Aorta (tissue), 5 donors: ENCODE data around the gene TMEM248. TPM values are rescaled to one million over a fixed set of nuclear protein-coding genes. Genes with fewer than 3 reads are reported as not detected.
"Not testable (repeated sequence)": the region's sequence is repeated elsewhere in the genome, so short reads cannot be mapped to it uniquely, and the experiment has no call there.

Experiments used
- ATAC-seq: fragments of 200-7000 bp; cut with Tn5 transposase; one replicate; pipeline ENCODE4 v1.9.1; 2022; ENCODE audit warnings: moderate library complexity; ENCODE audit not compliant: low FRiP score
- DNase-seq, 2 donors: peaks; one replicate each; pipeline ENCODE4 v3.0.0-alpha.2; 2020
- H3K27ac ChIP-seq, 2 donors: one replicate each; pipeline ENCODE4 v1.5.1; 2013; ENCODE audit warnings: low read length in 2 of 2, mild to moderate bottlenecking in 2 of 2, moderate library complexity in 2 of 2, control low read depth in 1 of 2, inconsistent platforms in 1 of 2, low read depth in 1 of 2
- H3K27me3 ChIP-seq, 2 donors: one replicate each; pipeline ENCODE4 v1.6.1; 2013; ENCODE audit warnings: control low read depth in 1 of 2, low read length in 1 of 2, mild to moderate bottlenecking in 1 of 2, moderate library complexity in 1 of 2; ENCODE audit not compliant: insufficient read depth in 2 of 2, control insufficient read depth in 1 of 2
- H3K36me3 ChIP-seq, 2 donors: one replicate each; pipeline ENCODE4 v1.6.1; 2013; ENCODE audit warnings: control low read depth in 1 of 2, low read length in 1 of 2, mild to moderate bottlenecking in 1 of 2; ENCODE audit not compliant: insufficient read depth in 2 of 2, control insufficient read depth in 1 of 2
- H3K4me1 ChIP-seq, 2 donors: one replicate each; pipeline ENCODE4 v1.6.1; 2013; ENCODE audit warnings: low read length in 2 of 2, control low read depth in 1 of 2, mild to moderate bottlenecking in 1 of 2, moderate library complexity in 1 of 2; ENCODE audit not compliant: insufficient read depth in 2 of 2, control insufficient read depth in 1 of 2
- H3K4me3 ChIP-seq, 2 donors: one replicate each; pipeline ENCODE4 v1.5.1; 2013; ENCODE audit warnings: low read length in 2 of 2, control low read depth in 1 of 2, mild to moderate bottlenecking in 1 of 2
- H3K9me3 ChIP-seq: one replicate; pipeline ENCODE4 v1.6.1; 2013; ENCODE audit warnings: mild to moderate bottlenecking, low read length; ENCODE audit not compliant: control insufficient read depth
- WGBS, 2 donors: extraction: QIAGEN DNeasy Blood & Tissue Kit; methylation state at CpG; one replicate each; pipeline ENCODE4 v1.1.7; 2013; 5-methylcytosine and 5-hydroxymethylcytosine counted together
- intact Hi-C, 2 donors: fragments of 100-400 bp; cut with DNase I; formaldehyde crosslinking; loops; one replicate each; pipeline versions ENCODE4 v1.14.2 to v1.15.0; 2022
- polyA plus RNA-seq, 2 donors: library from polyadenylated mRNA; stranded (reverse); fragments of 200-250 nt; gene quantifications; one replicate each; pipeline ENCODE4 v1.2.3, GENCODE V29; 2013
- total RNA-seq, 2 donors: library from RNA; stranded (reverse); fragmentation: NEBNext Ultra II Directional; extraction: Animal tissue kit (Norgen Biotek cat#: 25700); gene quantifications; one replicate each; pipeline ENCODE4 v1.2.1, GENCODE V29; 2021
- donor health status: healthy with polysubstance abuse.
- donor health status: Bipolar disorder and iron deficiency.
- donor health status: DM: no; HTN: no; CAD: no.
- donor health status: DM: no; HTN: no; CAD: no.
- donor health status: DM: yes; HTN: yes; CAD: no.

TMEM248 gene
- total and polyA plus RNA-seq, 4 donors, result 24.2 to 101 (median 63.3) TPM

DNA sequence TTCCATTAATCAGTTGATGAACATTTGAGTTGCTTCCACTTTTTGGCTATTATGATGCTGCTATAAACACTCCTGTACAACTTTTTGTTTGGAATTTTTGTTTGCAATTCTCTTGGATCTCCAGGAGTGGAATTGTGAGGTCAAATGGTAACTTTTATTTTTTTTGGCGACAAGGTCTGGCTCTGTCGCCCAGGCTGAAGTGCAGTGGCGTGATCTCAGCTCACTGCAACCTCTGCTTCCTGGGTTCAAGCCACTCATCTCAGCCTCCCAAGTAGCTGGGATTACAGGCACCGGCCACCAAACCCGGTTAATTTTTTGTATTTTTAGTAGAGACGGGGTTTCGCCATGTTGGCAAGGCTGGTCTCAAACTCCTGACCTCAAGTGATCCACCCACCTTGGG is 3.1 kb upstream of the TMEM248 start:
- intact Hi-C loops, ATAC-seq, H3K9me3 ChIP-seq, H3K36me3 ChIP-seq, DNase-seq, H3K4me1 ChIP-seq, H3K27me3 ChIP-seq, H3K27ac ChIP-seq, H3K4me3 ChIP-seq: not testable (repeated sequence)
- WGBS, 2 donors, result 56 to 62% methylated on average over 7 of the region's 7 CpGs

DNA sequence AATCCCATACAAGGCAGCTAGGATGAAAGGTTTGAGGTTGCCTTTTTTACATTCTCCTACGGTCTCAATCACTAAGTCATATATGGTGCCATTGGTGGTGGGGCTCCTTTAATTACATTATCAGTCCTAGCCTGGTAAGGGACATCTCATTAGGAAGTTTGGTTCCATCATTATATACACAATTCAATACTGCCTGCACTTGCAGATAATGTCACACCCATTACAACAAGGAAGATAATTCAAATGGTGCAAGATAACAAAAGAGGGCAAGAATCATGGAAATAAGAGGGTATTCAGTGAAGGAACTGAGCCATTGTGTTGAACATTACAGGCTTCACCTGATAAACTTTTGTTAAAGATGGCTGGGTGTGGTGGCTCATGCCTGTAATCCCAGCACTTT is 1.7 kb upstream of the TMEM248 start:
- Histone ChIP-seq H3K4me1 (peaks cover 0 to 14% of the 10 kb centered on the region in 2 donors), H3K4me3 (no peak overlapping the region), H3K36me3 (no peaks in the 10 kb centered on the region), H3K27me3 (no peaks in the 10 kb centered on the region), H3K27ac (no peak overlapping the region), H3K9me3 (no peaks in the 10 kb centered on the region)
- ATAC-seq (no peak), DNase-seq (no peak)
- intact Hi-C loops, result no loop called here
- 95 to 96% methylated on average over 1 of the region's 1 CpG for WGBS, 2 donors

DNA sequence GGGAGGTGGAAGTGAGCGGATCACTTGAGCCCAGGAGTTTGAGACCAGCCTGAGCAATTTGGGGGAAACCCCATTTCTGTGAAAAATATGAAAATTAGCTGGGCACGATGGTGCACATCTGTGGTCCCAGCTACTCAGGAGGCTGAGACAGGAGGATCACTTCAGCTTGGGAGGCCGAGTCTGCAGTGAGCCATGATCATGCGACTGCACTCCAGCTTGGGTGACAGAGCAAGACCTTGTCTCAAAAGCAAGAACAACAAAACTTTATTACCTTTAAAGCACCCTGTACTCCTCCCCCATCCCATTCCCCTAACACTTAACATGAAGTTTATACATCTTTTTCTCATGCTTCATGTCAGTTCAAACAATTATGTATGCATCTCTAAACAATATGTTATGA is 1.3 kb upstream of the TMEM248 start:
- H3K27me3 ChIP-seq, result no peaks in the 10 kb centered on the region
- ATAC-seq (no peak), DNase-seq (no peak)
- intact Hi-C loops, result no loop called here
- no peak overlapping the region for H3K27ac ChIP-seq
- no peak overlapping the region for H3K4me3 ChIP-seq
- WGBS, 2 donors, result 96 to 97% methylated on average over 4 of the region's 4 CpGs
- no peaks in the 10 kb centered on the region for H3K9me3 ChIP-seq
- H3K4me1 ChIP-seq, result peaks cover 0 to 14% of the 10 kb centered on the region in 2 donors
- H3K36me3 ChIP-seq, result no peaks in the 10 kb centered on the region

DNA sequence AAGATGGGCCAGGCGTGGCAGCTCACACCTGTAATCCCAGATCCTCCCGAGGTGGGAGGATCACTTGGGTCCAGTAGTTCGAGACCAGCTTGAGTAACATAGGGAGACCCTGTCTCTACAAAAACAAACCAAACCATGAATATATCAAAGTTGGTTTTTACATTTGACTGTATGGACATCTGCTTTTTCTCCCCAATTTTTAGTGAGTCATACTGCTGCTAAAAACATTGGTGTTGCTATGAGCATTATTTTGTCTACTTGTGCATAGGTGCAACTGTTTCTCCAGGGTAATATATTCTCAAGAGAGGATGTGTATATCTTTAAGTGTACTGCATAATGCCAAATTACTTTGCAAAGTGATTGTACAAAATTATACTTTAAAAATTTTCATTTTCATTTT is 769 bp upstream of the TMEM248 start:
- Histone ChIP-seq H3K36me3 (no peaks in the 10 kb centered on the region), H3K4me1 (peaks cover 0 to 18% of the 10 kb centered on the region in 2 donors), H3K27ac (no peak overlapping the region), H3K27me3 (no peaks in the 10 kb centered on the region), H3K9me3 (no peaks in the 10 kb centered on the region), H3K4me3 (peak overlapping the region in 1 of 2 donors; percentile 94)
- 81 to 82% methylated on average over 3 of the region's 3 CpGs for WGBS, 2 donors
- intact Hi-C loops, result no loop called here
- ATAC-seq (no peak), DNase-seq (no peak)

DNA sequence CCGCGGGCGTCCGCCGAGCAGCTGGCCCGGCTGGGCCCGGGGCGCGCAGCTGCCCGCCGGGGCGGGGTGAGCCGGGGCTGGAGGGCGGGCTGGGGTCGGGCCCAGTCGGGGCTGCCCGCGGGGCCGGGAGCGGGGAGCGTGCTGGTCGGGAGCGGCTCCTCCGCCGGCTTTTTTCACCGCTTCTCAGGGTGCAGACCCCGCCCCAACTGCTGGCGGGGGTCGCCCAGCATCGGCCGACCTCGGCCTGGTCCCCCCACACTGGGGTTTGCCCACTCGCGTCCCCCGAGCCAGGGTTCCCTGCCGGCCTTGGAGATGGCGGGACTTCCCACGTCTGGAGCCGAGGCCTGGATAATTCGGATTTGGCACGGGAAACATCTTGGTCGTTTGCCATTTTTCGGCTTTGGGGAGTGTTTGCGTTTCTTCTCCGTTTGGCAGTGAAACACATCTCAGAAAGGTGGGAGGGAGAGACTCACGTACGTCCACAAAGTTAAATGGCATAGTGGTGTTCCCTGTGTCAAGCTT is 432 bp downstream of the TMEM248 start:
- intact Hi-C loops, result no loop called here
- Histone ChIP-seq H3K9me3 (no peaks in the 10 kb centered on the region), H3K4me3 (peak overlapping the region; percentile 89 to 94), H3K4me1 (peaks cover 0 to 21% of the 10 kb centered on the region in 2 donors), H3K27me3 (no peaks in the 10 kb centered on the region), H3K27ac (peak overlapping the region in 1 of 2 donors; percentile 64), H3K36me3 (no peaks in the 10 kb centered on the region)
- DNase-seq (peak; percentile 59 to 78), ATAC-seq (peak; percentile 11)
- 0 to 1% methylated on average over 20 to 47 of the region's 47 CpGs for WGBS, 2 donors

DNA sequence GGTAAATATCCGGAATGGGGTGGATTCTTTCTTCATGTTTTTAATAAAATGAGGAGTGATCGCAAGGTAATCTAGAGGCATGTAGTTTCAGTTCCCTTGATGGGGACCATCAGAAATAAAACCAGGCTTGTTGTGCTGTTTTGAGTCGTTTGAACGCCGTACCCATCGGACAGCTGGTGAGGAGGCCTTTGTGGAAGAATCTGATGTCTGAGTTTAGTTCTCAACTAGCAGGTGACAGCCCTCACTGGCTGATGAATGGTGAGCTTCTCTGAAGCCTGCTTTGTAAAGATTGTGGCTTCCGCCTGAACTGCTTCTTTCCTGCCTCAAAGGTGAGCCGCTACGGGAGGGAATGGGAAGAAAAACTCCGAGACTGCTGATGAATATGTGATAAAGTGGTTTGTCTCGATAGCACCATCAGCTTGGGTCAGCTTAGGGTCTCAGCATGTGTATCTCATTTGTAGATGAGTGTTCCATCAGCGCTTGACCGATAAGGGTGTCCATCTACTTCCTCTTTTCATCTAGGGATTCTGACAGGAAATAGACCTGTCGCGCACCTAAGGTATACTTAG is 977 bp downstream of the TMEM248 start:
- Histone ChIP-seq H3K4me1 (peaks cover 0 to 21% of the 10 kb centered on the region in 2 donors), H3K4me3 (peak overlapping the region; percentile 89 to 94), H3K36me3 (no peaks in the 10 kb centered on the region), H3K27ac (peak overlapping the region in 1 of 2 donors; percentile 14), H3K9me3 (no peaks in the 10 kb centered on the region), H3K27me3 (no peaks in the 10 kb centered on the region)
- intact Hi-C loops, result no loop called here
- 16 to 18% methylated on average over 15 of the region's 15 CpGs for WGBS, 2 donors
- DNase-seq, result no peak
- no peak for ATAC-seq

DNA sequence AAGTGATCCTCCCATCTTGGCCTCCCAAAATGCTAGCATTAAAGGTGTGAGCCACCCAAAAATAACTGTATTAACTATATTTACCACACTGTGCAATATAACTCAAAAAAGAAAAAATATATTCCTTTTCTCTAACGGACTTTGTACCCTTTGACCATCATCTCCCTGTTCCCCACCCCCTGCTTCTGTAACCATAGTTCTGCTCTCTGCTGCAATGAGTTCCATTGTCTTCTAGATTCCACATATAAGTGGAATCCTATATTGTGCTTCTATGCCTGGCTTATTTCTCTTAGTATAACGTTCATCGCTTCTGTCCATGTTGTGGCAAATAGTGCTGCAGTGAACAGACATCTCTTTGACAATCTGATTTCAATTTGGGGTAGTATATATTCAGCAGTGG is 4.2 kb downstream of the TMEM248 start:
- no peaks in the 10 kb centered on the region for H3K27me3 ChIP-seq
- 84 to 87% methylated on average over 3 of the region's 3 CpGs for WGBS, 2 donors
- no peak overlapping the region for H3K4me3 ChIP-seq
- intact Hi-C loops, result no loop called here
- ATAC-seq (no peak), DNase-seq (no peak)
- no peak overlapping the region for H3K27ac ChIP-seq
- H3K36me3 ChIP-seq, result no peaks in the 10 kb centered on the region
- peaks cover 0 to 19% of the 10 kb centered on the region in 2 donors for H3K4me1 ChIP-seq
- no peaks in the 10 kb centered on the region for H3K9me3 ChIP-seq

DNA sequence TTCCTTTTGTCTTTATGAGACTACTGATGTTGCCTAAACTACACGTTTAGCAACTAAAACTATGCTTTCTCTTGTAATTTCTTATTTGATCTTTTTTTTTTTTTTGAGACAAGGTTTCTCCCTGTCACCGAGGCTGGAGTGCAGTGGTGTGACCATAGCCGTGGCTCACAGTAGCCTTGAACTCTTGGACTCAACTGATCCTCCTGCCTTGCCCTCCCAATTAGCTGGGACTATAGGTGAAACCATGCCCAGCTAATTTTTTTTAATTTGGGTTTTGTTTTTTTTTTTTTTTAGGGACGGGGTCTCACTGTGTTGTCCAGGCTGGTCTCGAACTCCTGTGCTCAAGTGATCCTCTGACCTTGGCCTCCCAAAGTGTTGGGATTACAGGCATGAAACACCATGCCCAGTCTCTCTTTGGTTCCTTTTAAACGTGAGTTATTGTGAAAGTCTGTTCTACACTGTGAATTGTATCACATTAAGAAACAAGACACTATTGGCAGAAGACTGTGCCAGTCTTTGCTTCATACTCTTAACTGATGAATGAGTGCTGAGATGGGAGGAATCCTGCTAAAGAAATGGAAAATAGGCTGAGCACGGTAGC is 6.4 kb downstream of the TMEM248 start:
- ATAC-seq (no peak), DNase-seq (no peak)
- 63 to 69% methylated on average over 7 of the region's 7 CpGs for WGBS, 2 donors

DNA sequence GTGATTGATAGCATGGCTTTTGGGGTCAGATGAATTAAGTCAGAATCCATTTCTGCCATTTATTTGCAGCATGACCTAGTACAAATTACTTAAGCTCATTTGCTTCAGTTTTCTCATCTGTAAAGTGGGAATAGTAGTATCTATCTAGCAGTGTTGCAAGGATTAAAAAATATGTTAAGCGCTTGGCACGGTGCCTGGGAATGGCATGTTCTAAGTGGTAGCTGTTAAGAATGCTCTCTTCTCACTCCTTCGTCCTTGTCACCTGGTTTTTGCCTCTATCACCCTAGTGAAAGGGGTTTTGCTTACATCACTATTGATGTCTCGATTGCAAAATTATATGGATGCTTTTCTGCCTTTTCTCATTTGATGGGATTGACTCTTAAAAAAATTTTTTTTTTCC is 7.4 kb downstream of the TMEM248 start:
- WGBS, 2 donors, result 76 to 80% methylated on average over 4 of the region's 4 CpGs
- no peak for ATAC-seq

More for the DNA sequence above, 6.4 kb downstream of the TMEM248 start:
- Histone ChIP-seq H3K9me3 (no peaks in the 10 kb centered on the region), H3K27ac (no peak overlapping the region), H3K4me3 (no peak overlapping the region), H3K36me3 (no peaks in the 10 kb centered on the region), H3K27me3 (no peaks in the 10 kb centered on the region), H3K4me1 (peaks cover 0 to 15% of the 10 kb centered on the region in 2 donors)
- intact Hi-C loops, result no loop called here

More for the DNA sequence above, 7.4 kb downstream of the TMEM248 start:
- intact Hi-C loops, result no loop called here
- H3K27ac ChIP-seq, result no peak overlapping the region
- no peaks in the 10 kb centered on the region for H3K27me3 ChIP-seq
- no peaks in the 10 kb centered on the region for H3K9me3 ChIP-seq
- no peaks in the 10 kb centered on the region for H3K36me3 ChIP-seq
- no peak overlapping the region for H3K4me3 ChIP-seq
- H3K4me1 ChIP-seq, result peaks cover 0 to 19% of the 10 kb centered on the region in 2 donors
- no peak for DNase-seq
